Central memory CD8-positive, alpha-beta T cell (primary cell): ENCODE measurements around the gene TMEM234.
"Not testable (repeated sequence)": the region's sequence is repeated elsewhere in the genome, so short reads cannot be mapped to it uniquely, and the experiment has no call there.

Experiments
- ATAC-seq: fragments of 150-1000 bp; cut with Tn5 transposase; replicated peaks from 2 replicates; pipeline ENCODE4 v1.10.0; 2022; ENCODE audit warnings: mild to moderate bottlenecking, moderate FRiP score, moderate number of reproducible peaks; ENCODE audit not compliant: poor library complexity, severe bottlenecking; ENCODE audit errors: extremely low read depth
- DNase-seq, 2 donors: peaks; one replicate each; pipeline ENCODE4 v3.0.0; 2021; ENCODE audit warnings: low spot score in 2 of 2
- H3K27ac Mint-ChIP-seq: one replicate; pipeline ENCODE4 v1.8.0; 2022; ENCODE audit warnings: low read depth, mild to moderate bottlenecking, moderate library complexity, mixed read lengths
- H3K27me3 Mint-ChIP-seq: one replicate; pipeline ENCODE4 v1.8.0; 2022; ENCODE audit warnings: mixed read lengths
- H3K36me3 Mint-ChIP-seq: one replicate; pipeline ENCODE4 v1.8.0; 2022; ENCODE audit warnings: mild to moderate bottlenecking, moderate library complexity, mixed read lengths; ENCODE audit not compliant: insufficient read depth
- H3K4me1 Mint-ChIP-seq: one replicate; pipeline ENCODE4 v1.8.0; 2022; ENCODE audit warnings: mixed read lengths
- H3K4me3 Mint-ChIP-seq: one replicate; pipeline ENCODE4 v1.8.0; 2022; ENCODE audit warnings: mild to moderate bottlenecking, moderate library complexity, mixed read lengths
- H3K9me3 Mint-ChIP-seq: one replicate; pipeline ENCODE4 v1.8.0; 2022; ENCODE audit warnings: mixed read lengths

Gene TMEM234

DNA sequence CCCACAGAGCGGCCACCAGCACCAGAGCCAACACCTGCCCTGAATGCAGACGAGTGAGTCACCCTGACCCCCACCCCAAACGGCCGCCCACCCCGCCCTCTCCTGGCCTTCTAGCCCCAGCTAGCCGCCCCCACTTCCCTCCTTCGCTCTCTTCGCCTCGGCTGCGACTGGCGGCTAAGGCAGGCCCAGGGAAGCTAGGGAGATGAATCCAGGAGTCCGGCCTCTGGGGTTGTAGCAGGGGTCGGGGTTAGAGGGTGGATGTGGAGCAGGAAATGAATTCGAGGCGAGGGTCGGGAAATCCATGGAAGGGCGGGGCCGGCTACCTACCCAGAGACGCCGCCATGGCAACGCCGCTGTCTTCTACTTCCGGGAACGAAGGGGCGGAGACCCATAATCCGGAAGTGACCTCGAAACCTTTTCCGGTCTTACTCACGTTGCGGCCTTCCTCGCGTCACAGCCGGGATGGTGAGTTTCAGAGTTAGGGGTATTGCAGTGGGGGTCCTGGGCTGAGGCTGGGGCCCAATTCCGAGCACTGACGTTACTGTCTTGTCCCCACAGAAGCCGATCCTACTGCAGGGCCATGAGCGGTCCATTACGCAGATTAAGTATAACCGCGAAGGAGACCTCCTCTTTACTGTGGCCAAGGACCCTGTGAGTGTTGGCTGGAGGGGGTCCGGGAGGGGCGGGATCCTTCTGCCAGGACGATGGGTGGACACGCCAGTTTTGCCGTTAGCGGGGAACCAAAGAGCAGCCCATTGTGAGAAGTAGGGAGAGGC lies at the start of gene TMEM234, which contains the start of gene EIF3I:
Gene TMEM234 (minus strand): TSS at position 374 of the 776 bp plus-strand sequence. CDS start 31 bp downstream, at position 343.
Gene EIF3I (plus strand): TSS at position 428 of the 776 bp plus-strand sequence. CDS start 35 bp downstream, at position 463.
- Mint-ChIP-seq H3K36me3 (peaks cover 38% of the 10 kb centered on the region), H3K4me1 (peaks cover 24% of the 10 kb centered on the region), H3K4me3 (peak within 1 kb of the TSS; percentile 88), H3K27me3 (no peaks in the 10 kb centered on the region), H3K9me3 (no peaks in the 10 kb centered on the region), H3K27ac (peak within 1 kb of the TSS; percentile 95)
- peak; percentile 95 for ATAC-seq
- DNase-seq, result peak; percentile 80 to 84

- peaks cover 51% of the 10 kb centered on the region for H3K36me3 Mint-ChIP-seq
- H3K4me1 Mint-ChIP-seq, result peaks cover 61% of the 10 kb centered on the region
- H3K9me3 Mint-ChIP-seq, result no peaks in the 10 kb centered on the region
- peak overlapping the region; percentile 48 for H3K27ac Mint-ChIP-seq
- ATAC-seq, result no peak
- DNase-seq, result no peak
- no peaks in the 10 kb centered on the region for H3K27me3 Mint-ChIP-seq
- H3K4me3 Mint-ChIP-seq, result no peak overlapping the region
These were observed 47.6 kb upstream of the TMEM234 start for GRCh38 chr1:32269744-32270143.

DNA sequence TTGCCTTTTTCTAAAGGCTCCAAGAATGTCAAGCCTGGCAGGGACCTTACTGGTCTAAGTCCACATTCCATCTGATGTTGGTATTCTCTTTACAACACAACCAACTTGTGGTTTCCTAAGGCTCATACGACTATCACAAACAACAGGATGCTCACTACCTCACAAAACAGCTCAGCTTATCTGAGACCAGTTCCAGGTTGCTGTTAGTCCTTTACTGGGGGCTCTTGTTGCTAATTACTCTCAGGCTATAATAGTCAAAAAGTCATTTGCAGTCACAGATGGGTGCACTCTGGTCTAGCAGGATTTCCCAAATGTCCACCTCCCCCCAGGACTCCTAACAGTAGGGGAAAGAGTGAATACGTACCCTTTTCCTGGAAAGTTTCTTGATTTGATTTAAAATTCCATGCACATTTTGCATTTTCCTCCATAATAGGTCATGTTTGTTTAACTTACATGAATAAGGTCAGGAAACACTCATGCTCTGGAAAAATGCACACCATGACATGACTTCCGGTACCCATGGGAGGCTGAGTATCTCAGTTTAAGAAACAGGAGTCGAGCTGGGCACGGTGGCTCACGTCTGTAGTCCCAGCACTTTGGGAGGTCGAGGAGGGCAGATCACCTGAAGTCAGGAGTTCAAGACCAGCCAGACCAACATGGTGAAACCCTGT lies 44.9 kb upstream of the TMEM234 start:
- Mint-ChIP-seq H3K4me3 (peak overlapping the region; percentile 66), H3K36me3 (peaks cover 47% of the 10 kb centered on the region)

GRCh38 chr1:32265846-32266245 lies 43.7 kb upstream of the TMEM234 start:
- Mint-ChIP-seq H3K4me1 (peaks cover 42% of the 10 kb centered on the region), H3K36me3 (peaks cover 41% of the 10 kb centered on the region), H3K27me3 (no peaks in the 10 kb centered on the region), H3K4me3 (peak overlapping the region; percentile 60), H3K9me3 (no peaks in the 10 kb centered on the region), H3K27ac (peak overlapping the region; percentile 91)
- no peak for ATAC-seq
- DNase-seq, result no peak

More for the DNA sequence above, 44.9 kb upstream of the TMEM234 start:
- Mint-ChIP-seq H3K27me3 (no peaks in the 10 kb centered on the region), H3K27ac (peak overlapping the region; percentile 91), H3K9me3 (no peaks in the 10 kb centered on the region), H3K4me1 (peaks cover 53% of the 10 kb centered on the region)
- ATAC-seq, result no peak
- no peak for DNase-seq

DNA sequence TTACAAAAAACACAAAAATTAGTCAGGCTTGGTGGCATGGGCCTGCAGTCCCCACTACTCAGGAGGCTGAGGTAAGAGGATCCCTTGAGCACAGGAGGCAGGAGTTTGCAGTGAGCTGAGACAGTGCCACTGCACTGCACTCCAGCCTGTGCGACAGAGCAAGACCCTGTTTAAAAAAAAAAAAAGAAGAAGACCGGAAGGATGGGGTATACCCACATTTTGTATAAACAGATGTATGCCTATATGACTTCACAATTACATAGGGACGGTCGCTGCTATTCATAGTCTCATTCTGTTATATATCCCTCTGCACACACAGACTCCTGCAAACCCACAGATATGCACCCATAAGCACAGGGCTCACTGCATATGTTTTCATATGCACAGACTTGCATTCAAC lies 41.6 kb upstream of the TMEM234 start:
- H3K4me1 Mint-ChIP-seq, result peaks cover 45% of the 10 kb centered on the region
- no peak for DNase-seq
- peaks cover 47% of the 10 kb centered on the region for H3K36me3 Mint-ChIP-seq
- ATAC-seq, result peak; percentile 91
- H3K27ac Mint-ChIP-seq, result peak overlapping the region; percentile 91
- H3K9me3 Mint-ChIP-seq, result no peaks in the 10 kb centered on the region
- H3K4me3 Mint-ChIP-seq, result peak overlapping the region; percentile 70
- H3K27me3 Mint-ChIP-seq, result no peaks in the 10 kb centered on the region

GRCh38 chr1:32263236-32263593 lies 41.1 kb upstream of the TMEM234 start:
- peak overlapping the region; percentile 51 for H3K4me3 Mint-ChIP-seq
- not testable (repeated sequence) for H3K27me3 Mint-ChIP-seq, H3K9me3 Mint-ChIP-seq, ATAC-seq, DNase-seq
- H3K36me3 Mint-ChIP-seq, result peaks cover 52% of the 10 kb centered on the region
- H3K27ac Mint-ChIP-seq, result peak overlapping the region; percentile 91
- H3K4me1 Mint-ChIP-seq, result peaks cover 43% of the 10 kb centered on the region

GRCh38 chr1:32257227-32257508 lies 35.0 kb upstream of the TMEM234 start:
- no peaks in the 10 kb centered on the region for H3K27me3 Mint-ChIP-seq
- peaks cover 58% of the 10 kb centered on the region for H3K36me3 Mint-ChIP-seq
- H3K4me1 Mint-ChIP-seq, result peaks cover 41% of the 10 kb centered on the region
- ATAC-seq, result no peak
- H3K27ac Mint-ChIP-seq, result peak overlapping the region; percentile 90
- peak overlapping the region; percentile 97 for H3K4me3 Mint-ChIP-seq
- H3K9me3 Mint-ChIP-seq, result no peaks in the 10 kb centered on the region
- no peak for DNase-seq

- Mint-ChIP-seq H3K36me3 (peaks cover 62% of the 10 kb centered on the region), H3K4me3 (peak overlapping the region; percentile 97), H3K27ac (peak overlapping the region; percentile 90), H3K4me1 (peaks cover 46% of the 10 kb centered on the region), H3K9me3 (no peaks in the 10 kb centered on the region), H3K27me3 (no peaks in the 10 kb centered on the region)
- no peak for DNase-seq
- no peak for ATAC-seq
These were observed 34.5 kb upstream of the TMEM234 start for GRCh38 chr1:32256473-32257226.

DNA sequence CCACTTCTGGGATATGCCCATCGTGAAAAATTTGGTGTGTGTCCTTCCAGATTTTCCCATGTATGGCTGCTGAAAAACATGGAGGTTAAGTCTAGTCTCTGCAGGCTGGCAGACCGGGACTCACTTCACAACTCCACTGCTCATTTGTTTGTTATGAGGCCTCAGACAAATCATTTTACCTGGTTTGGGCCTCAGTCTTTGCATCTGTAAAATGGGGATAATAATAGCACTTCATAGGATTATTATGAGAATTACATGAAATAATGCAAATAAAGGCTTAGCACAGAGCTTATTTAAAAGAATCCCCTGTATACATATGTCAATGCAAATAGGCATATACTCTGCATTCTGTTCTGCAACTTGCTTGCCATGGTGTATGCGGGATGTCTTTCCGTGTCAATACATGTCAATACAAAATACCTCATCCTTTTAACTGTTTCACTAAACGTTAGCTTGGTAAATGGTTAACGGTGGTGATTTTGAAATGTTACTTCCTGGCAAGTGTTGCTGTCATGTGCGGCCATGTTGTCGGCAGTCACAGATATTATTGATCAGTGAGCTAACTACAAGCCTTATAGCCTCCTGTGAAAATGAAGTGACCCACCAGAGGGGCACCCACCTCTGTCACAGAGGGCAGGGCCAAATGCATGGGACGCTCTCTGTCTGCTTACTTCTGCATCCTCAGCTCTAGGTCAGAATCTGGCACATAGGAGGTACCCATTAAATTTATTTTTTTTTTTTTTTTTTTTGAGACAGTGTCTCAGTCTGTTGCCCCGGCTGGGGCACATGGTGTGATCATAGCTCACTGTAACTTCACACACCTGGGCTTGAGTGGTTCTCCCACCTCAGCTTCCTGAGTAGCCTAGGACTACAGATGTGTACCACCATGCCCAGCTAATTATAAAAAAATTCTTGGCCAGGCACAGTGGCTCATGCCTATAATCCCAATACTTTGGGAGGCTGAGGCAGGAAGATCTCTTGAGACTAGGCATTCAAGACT lies 33.2 kb upstream of the TMEM234 start:
- Mint-ChIP-seq H3K4me3 (peak overlapping the region; percentile 97), H3K27me3 (no peaks in the 10 kb centered on the region), H3K27ac (peak overlapping the region; percentile 86), H3K4me1 (peaks cover 54% of the 10 kb centered on the region), H3K36me3 (peaks cover 59% of the 10 kb centered on the region), H3K9me3 (no peaks in the 10 kb centered on the region)
- ATAC-seq (peak; percentile 20), DNase-seq (no peak)

DNA sequence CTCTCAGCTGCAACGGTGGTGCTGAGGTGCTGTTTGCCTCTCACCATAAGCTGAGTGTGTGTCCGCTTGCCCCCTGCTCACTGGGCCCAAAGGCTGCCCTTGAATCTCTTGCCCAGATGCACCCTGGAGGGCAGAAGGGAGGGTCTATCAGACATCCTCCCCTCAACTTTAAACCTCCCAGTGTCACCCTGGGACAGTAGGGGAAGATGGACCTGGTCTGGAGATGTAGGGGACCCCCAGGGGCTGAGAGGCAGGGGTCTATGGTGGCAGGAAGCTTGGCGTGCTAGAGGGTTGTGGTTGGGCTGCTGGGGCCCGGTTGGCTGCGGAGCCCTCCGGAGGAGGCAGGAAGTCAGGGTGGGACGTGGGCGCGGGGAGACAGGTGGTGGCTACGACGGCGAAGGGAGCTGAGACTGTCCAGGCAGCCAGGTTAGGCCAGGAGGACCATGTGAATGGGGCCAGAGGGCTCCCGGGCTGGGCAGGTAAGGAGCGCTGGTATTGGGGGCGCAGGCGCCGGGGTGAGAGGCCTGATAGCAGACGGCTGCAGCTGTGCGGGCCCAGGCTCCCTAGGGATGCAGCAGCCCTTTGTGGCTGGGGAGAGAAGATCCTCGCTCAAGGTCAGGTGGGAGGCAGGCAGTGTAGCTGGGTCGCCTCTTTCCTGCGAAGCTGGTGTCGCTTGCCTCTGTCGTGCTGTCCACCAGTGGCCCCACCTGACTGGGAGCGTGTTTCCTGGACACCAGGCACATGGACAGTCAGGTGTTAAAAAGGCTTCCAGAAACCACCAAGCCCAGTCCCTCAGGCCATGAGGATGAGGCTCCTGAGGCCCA lies 29.0 kb upstream of the TMEM234 start, which contains the start of gene LCK:
Gene LCK (plus strand): TSS at position 373 of the 824 bp plus-strand sequence. CDS start 23,065 bp downstream, outside the sequence.
- ATAC-seq (no peak), DNase-seq (peak in 1 of 2 donors; percentile 46)
- Mint-ChIP-seq H3K4me3 (peak within 1 kb of the TSS; percentile 97), H3K9me3 (no peaks in the 10 kb centered on the region), H3K27ac (peak within 1 kb of the TSS; percentile 98), H3K27me3 (no peaks in the 10 kb centered on the region), H3K36me3 (peaks cover 34% of the 10 kb centered on the region), H3K4me1 (peaks cover 59% of the 10 kb centered on the region)
